Measurements from ENCODE around the gene UQCRH.

UQCRH gene

GRCh38 chr1:46303038-46303871 lies at the start of gene UQCRH, which contains the start of gene LRRC41:
Gene UQCRH (plus strand): TSS chr1:46303698. CDS start chr1:46303767, 69 bp downstream.
Gene LRRC41 (minus strand): TSS chr1:46303616. CDS start chr1:46303322, 294 bp downstream.
- DNase-seq: peak; percentile 81

- no peak for DNase-seq
Observed at GRCh38 chr1:46254668-46255067, 48.8 kb upstream of the UQCRH start.

GRCh38 chr1:46256523-46256922 lies 47.0 kb upstream of the UQCRH start:
- DNase-seq: no peak

- DNase-seq: no peak
Observed at GRCh38 chr1:46262508-46262907, 41.0 kb upstream of the UQCRH start.

GRCh38 chr1:46263146-46263545 lies 40.4 kb upstream of the UQCRH start:
- DNase-seq: no peak

GRCh38 chr1:46268578-46268977 lies 34.9 kb upstream of the UQCRH start:
- no peak for DNase-seq

- no peak for DNase-seq
Observed at GRCh38 chr1:46274225-46275029, 29.1 kb upstream of the UQCRH start.

- DNase-seq: no peak
Observed at GRCh38 chr1:46275030-46275337, 28.5 kb upstream of the UQCRH start.

GRCh38 chr1:46277658-46278373 lies 25.7 kb upstream of the UQCRH start:
- DNase-seq: no peak

- no peak for DNase-seq
Observed at GRCh38 chr1:46278807-46279206, 24.7 kb upstream of the UQCRH start.

- DNase-seq: no peak
Observed at GRCh38 chr1:46280092-46280491, 23.4 kb upstream of the UQCRH start.

GRCh38 chr1:46281021-46281420 lies 22.5 kb upstream of the UQCRH start:
- no peak for DNase-seq

GRCh38 chr1:46284058-46284457 lies 19.4 kb upstream of the UQCRH start:
- DNase-seq: no peak

GRCh38 chr1:46284597-46285564 lies 18.6 kb upstream of the UQCRH start:
- DNase-seq: no peak

GRCh38 chr1:46285730-46286477 lies 17.6 kb upstream of the UQCRH start:
- DNase-seq: no peak

- no peak for DNase-seq
Observed at GRCh38 chr1:46288485-46289133, 14.9 kb upstream of the UQCRH start.

GRCh38 chr1:46289134-46289494 lies 14.4 kb upstream of the UQCRH start:
- DNase-seq: no peak

- no peak for DNase-seq
Observed at GRCh38 chr1:46289976-46290375, 13.5 kb upstream of the UQCRH start.

GRCh38 chr1:46295306-46295705 lies 8.2 kb upstream of the UQCRH start:
- no peak for DNase-seq

- DNase-seq: no peak
Observed at GRCh38 chr1:46298387-46298786, 5.1 kb upstream of the UQCRH start.

All from GOT3 (cell line).